HG03139 (cell line): Measurements from ENCODE around the gene GRK5.
"Not testable (repeated sequence)": the region's sequence is repeated elsewhere in the genome, so short reads cannot be mapped to it uniquely, and the experiment has no call there.

ENCODE experiments used
- ATAC-seq: cut with Tn5 transposase; IDR thresholded peaks from one replicate; pipeline ENCODE4 v1.9.1; 2021; ENCODE audit not compliant: unreplicated experiment

GRK5 gene

GRCh38 chr10:119431773-119432135 is 224.4 kb downstream of the GRK5 start:
- no peak for ATAC-seq

GRCh38 chr10:119434942-119435341 is 227.6 kb downstream of the GRK5 start:
- not testable (repeated sequence) for ATAC-seq

DNA sequence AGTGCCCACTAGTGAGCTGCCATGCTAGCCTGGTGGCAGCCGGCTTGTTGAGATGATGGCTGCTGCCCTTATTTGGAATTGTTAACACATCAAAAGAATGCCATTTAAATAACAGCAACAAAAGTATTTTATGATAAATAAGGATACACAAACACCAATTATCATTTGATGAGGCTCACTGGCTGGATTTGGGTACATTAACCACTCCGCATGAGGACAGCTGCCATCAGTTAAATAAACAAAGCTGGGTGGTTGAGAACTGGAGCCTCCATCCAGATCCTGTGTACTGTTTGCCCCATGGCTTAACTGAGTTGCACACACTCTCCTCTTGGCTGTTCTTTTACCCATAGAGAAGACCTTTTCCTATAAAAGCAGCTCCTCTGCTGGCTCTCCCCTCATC is 231.3 kb downstream of the GRK5 start:
- ATAC-seq = no peak

DNA sequence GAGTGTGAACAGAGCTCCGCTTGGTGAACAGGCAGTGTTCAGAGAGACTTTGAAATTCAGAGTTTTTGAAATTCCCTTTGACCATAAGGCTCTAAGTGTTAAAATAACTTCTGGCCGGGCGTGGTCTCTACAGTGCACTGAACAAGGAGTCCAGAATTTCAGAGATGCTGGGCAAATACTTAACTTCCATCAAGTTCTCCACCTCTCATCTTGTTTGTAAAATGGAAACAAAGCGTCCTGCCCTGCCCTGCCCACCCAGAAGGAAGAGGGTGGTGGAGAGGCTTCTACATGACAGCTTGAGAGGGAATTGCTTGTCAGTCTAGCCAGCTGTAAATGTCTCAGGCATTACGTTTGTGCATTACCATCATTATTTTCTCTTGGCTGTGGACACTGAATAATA is 232.6 kb downstream of the GRK5 start:
- ATAC-seq = no peak

GRCh38 chr10:119441151-119441821 is 233.9 kb downstream of the GRK5 start:
- ATAC-seq = no peak

DNA sequence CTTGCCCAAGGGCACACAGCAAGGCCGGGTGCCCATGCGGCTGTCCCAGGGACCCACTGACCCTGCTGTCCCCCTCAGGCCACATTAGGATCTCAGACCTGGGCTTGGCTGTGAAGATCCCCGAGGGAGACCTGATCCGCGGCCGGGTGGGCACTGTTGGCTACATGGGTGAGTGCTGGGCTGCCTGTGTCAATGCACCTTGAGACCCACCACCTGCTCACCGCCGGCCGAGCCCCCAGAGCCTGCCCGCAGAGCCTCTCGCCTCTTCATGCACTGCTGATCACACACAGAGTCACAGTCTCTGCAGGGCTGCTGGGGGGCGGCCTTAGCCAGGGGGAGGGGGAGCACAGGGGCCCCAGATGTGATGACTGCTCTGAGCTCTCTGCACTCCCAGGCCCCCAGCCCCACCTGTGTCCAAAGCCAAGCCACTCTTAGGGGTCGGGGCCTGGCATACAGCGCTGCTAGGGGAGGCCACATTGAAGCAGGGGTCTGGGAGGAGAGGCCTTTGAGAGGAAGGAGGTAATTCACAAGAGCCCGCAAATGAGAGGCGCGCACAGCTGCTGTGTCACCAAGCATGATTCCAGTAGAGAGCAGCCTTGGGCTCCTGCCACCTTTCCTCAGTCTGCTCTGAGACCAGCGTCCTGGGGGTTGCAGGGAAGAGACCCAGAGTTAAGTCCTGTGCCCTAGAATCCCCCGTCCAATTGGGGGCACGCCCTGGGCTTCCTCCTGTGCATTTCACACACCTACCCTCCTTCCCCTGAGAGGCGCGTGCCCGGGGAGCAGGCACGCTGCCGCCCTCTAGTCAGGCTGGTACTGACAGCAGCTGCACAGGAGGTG is 234.8 kb downstream of the GRK5 start:
- ATAC-seq = no peak

GRCh38 chr10:119442758-119443060 is 235.3 kb downstream of the GRK5 start:
- no peak for ATAC-seq

- no peak for ATAC-seq
These were observed 236.1 kb downstream of the GRK5 start for GRCh38 chr10:119443441-119443840.

- ATAC-seq = no peak
These were observed 236.7 kb downstream of the GRK5 start for GRCh38 chr10:119443970-119444660.

GRCh38 chr10:119444866-119445265 is 237.5 kb downstream of the GRK5 start:
- ATAC-seq = no peak

DNA sequence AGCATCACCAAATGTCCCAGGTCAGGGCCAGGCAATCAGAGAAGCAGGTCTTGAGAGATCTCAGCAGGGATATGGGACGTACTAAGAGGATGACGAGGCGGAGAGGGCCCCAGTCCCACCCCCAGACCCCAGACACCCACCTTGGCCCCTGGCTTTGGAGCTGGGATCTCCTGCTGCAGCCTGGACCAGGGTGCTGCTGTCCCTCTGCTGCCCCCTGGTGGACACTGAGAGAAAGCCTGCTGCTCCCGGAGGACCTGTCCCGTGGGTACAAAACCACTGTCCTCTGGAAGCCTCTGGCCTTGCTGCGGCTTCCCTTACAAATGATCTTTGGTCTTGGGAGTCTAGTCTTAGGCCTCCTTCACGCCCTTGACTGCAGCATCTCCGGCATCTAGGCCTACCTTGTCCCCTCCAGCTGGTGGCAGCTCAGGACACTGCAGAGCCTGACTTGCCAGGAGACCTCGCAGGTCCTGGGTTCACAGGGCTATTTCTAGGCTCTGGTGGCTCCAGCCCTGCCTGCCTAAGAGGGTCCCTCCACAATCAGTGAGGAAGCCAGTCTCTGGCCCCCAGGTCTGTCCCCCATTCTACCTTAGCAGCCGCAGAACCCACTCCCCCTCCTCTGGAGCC is 238.1 kb downstream of the GRK5 start:
- ATAC-seq = peak; percentile 65

- ATAC-seq = no peak
These were observed 238.6 kb downstream of the GRK5 start for GRCh38 chr10:119445935-119446317.

- ATAC-seq = no peak
These were observed 239.3 kb downstream of the GRK5 start for GRCh38 chr10:119446441-119447277.

GRCh38 chr10:119447421-119447820 is 240.1 kb downstream of the GRK5 start:
- no peak for ATAC-seq

DNA sequence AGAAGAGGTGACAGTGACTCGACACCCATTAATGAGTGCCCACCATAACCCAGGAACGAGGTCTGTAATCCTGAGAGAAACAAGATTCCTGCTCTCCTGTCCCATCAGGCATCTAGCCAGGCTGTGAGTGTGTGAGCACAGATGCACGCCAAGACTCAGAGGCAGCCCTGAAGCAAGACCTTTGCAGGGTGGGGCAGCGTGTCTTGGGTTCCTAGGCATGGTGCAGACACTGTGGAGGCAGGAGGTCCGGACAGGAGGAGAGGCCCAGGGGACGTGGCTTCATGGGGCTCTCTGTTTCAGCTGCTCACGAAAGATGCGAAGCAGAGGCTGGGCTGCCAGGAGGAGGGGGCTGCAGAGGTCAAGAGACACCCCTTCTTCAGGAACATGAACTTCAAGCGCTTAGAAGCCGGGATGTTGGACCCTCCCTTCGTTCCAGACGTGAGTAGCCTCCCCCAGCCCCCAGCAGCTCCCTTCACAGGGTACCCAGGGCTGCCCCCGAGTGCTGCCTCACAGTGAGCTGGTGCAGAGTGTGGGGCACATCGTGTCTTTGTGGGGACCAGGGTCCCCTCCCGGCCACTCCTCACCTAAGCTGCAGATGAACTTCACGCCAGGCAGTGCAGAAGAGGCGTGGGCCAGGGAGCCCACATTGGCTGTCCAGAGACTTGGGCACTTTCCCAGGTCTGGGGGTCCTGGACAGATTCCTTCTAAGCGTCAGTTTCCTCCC is 240.6 kb downstream of the GRK5 start:
- ATAC-seq = no peak

GRCh38 chr10:119448628-119449584 is 241.5 kb downstream of the GRK5 start:
- ATAC-seq = no peak

- ATAC-seq = no peak
These were observed 242.5 kb downstream of the GRK5 start for GRCh38 chr10:119449760-119450461.

- ATAC-seq = no peak
These were observed 243.4 kb downstream of the GRK5 start for GRCh38 chr10:119450606-119451299.
